HG03175 (cell line): Measurements from ENCODE around the gene PRDM2.

ENCODE experiments used
- ATAC-seq: cut with Tn5 transposase; IDR thresholded peaks from one replicate; pipeline ENCODE4 v1.9.1; 2021; ENCODE audit warnings: mild to moderate bottlenecking, moderate library complexity; ENCODE audit not compliant: unreplicated experiment

The PRDM2 gene

GRCh38 chr1:13763222-13763621, 63.2 kb downstream of the PRDM2 start:
- ATAC-seq, result no peak

- no peak for ATAC-seq
Measured at GRCh38 chr1:13763991-13764390, 64.0 kb downstream of the PRDM2 start.

- no peak for ATAC-seq
Measured at GRCh38 chr1:13764588-13765332, 64.8 kb downstream of the PRDM2 start.

- no peak for ATAC-seq
Measured at GRCh38 chr1:13766592-13767564, 66.9 kb downstream of the PRDM2 start.

GRCh38 chr1:13769212-13769611, 69.2 kb downstream of the PRDM2 start:
- ATAC-seq, result no peak

GRCh38 chr1:13769830-13770229, 69.8 kb downstream of the PRDM2 start:
- ATAC-seq, result no peak

- ATAC-seq, result no peak
Measured at GRCh38 chr1:13770743-13771142, 70.8 kb downstream of the PRDM2 start.

- ATAC-seq, result no peak
Measured at GRCh38 chr1:13771745-13772144, 71.8 kb downstream of the PRDM2 start.

GRCh38 chr1:13772271-13772670, 72.3 kb downstream of the PRDM2 start:
- ATAC-seq, result no peak

- ATAC-seq, result no peak
Measured at GRCh38 chr1:13774121-13774520, 74.1 kb downstream of the PRDM2 start.

GRCh38 chr1:13775459-13775858, 75.5 kb downstream of the PRDM2 start:
- no peak for ATAC-seq

GRCh38 chr1:13775916-13776315, 75.9 kb downstream of the PRDM2 start:
- ATAC-seq, result no peak

GRCh38 chr1:13778431-13778830, 78.4 kb downstream of the PRDM2 start:
- no peak for ATAC-seq

GRCh38 chr1:13779930-13780329, 79.9 kb downstream of the PRDM2 start:
- ATAC-seq, result no peak

GRCh38 chr1:13780780-13781179, 80.8 kb downstream of the PRDM2 start:
- no peak for ATAC-seq

- no peak for ATAC-seq
Measured at GRCh38 chr1:13781228-13781627, 81.2 kb downstream of the PRDM2 start.

- no peak for ATAC-seq
Measured at GRCh38 chr1:13781907-13782633, 82.1 kb downstream of the PRDM2 start.

GRCh38 chr1:13782634-13783360, 82.8 kb downstream of the PRDM2 start:
- no peak for ATAC-seq

- ATAC-seq, result no peak
Measured at GRCh38 chr1:13783551-13783950, 83.6 kb downstream of the PRDM2 start.

- no peak for ATAC-seq
Measured at GRCh38 chr1:13784971-13785370, 85.0 kb downstream of the PRDM2 start.

GRCh38 chr1:13786541-13786940, 86.6 kb downstream of the PRDM2 start:
- ATAC-seq, result no peak
